Glutamatergic neuron (in vitro differentiated cells): Measurements from ENCODE around the gene FBXL7. TPM values are rescaled to one million over a fixed set of nuclear protein-coding genes. Genes with fewer than 3 reads are reported as not detected.

Experiments used
- DNase-seq: peaks from one replicate; pipeline ENCODE4 v3.0.0; 2022
- H3K27ac Mint-ChIP-seq: one replicate; pipeline ENCODE4 v1.8.0; 2020; ENCODE audit warnings: mild to moderate bottlenecking, mixed read lengths, inconsistent platforms; ENCODE audit not compliant: unreplicated experiment
- H3K27me3 Mint-ChIP-seq: one replicate; pipeline ENCODE4 v1.8.0; 2020; ENCODE audit warnings: mild to moderate bottlenecking, moderate library complexity, mixed read lengths, inconsistent platforms; ENCODE audit not compliant: unreplicated experiment
- H3K36me3 Mint-ChIP-seq: one replicate; pipeline ENCODE4 v1.8.0; 2020; ENCODE audit warnings: mild to moderate bottlenecking, mixed read lengths, inconsistent platforms; ENCODE audit not compliant: unreplicated experiment
- H3K4me1 Mint-ChIP-seq: one replicate; pipeline ENCODE4 v1.8.0; 2020; ENCODE audit warnings: mild to moderate bottlenecking, low read depth, mixed read lengths, inconsistent platforms; ENCODE audit not compliant: unreplicated experiment
- H3K4me3 Mint-ChIP-seq: one replicate; pipeline ENCODE4 v1.8.0; 2020; ENCODE audit warnings: mild to moderate bottlenecking, mixed read lengths, inconsistent platforms; ENCODE audit not compliant: unreplicated experiment
- H3K9me3 Mint-ChIP-seq: one replicate; pipeline ENCODE4 v1.8.0; 2020; ENCODE audit warnings: mild to moderate bottlenecking, moderate library complexity, mixed read lengths, inconsistent platforms; ENCODE audit not compliant: unreplicated experiment
- CTCF ChIP-seq: fragments of 200-600 bp; sonication (generic); IDR thresholded peaks from one replicate; pipeline ENCODE4 v1.5.0; 2021; ENCODE audit not compliant: partially characterized antibody, unreplicated experiment
- total RNA-seq: library from RNA; stranded (reverse); fragmentation: NEBNext Ultra II Directional; extraction: Animal tissue kit (Norgen Biotek cat#: 25700); gene quantifications from one replicate; pipeline ENCODE4 v1.2.1, GENCODE V29; 2021; ENCODE audit not compliant: unreplicated experiment

Gene FBXL7
- total RNA-seq, 1 donor from 2014 or later = 25.3 TPM

- no peak for TF ChIP-seq CTCF
Observed at GRCh38 chr5:15524712-15525111, 24.7 kb downstream of the FBXL7 start.

GRCh38 chr5:15525703-15526275 is 25.8 kb downstream of the FBXL7 start:
- Mint-ChIP-seq H3K27ac (no peak overlapping the region), H3K27me3 (no peaks in the 10 kb centered on the region), H3K9me3 (no peaks in the 10 kb centered on the region), H3K4me3 (no peak overlapping the region), H3K36me3 (no peaks in the 10 kb centered on the region), H3K4me1 (peaks cover 30% of the 10 kb centered on the region)
- DNase-seq = no peak
- TF ChIP-seq CTCF = no peak

More at GRCh38 chr5:15524712-15525111, 24.7 kb downstream of the FBXL7 start:
- Mint-ChIP-seq H3K36me3 (no peaks in the 10 kb centered on the region), H3K27ac (no peak overlapping the region), H3K9me3 (no peaks in the 10 kb centered on the region), H3K4me1 (peaks cover 32% of the 10 kb centered on the region), H3K27me3 (no peaks in the 10 kb centered on the region), H3K4me3 (no peak overlapping the region)
- no peak for DNase-seq

GRCh38 chr5:15526413-15526812 is 26.4 kb downstream of the FBXL7 start:
- no peak overlapping the region for H3K4me3 Mint-ChIP-seq
- H3K36me3 Mint-ChIP-seq = no peaks in the 10 kb centered on the region
- H3K4me1 Mint-ChIP-seq = peaks cover 26% of the 10 kb centered on the region
- no peak for TF ChIP-seq CTCF
- DNase-seq = no peak
- no peak overlapping the region for H3K27ac Mint-ChIP-seq
- no peaks in the 10 kb centered on the region for H3K9me3 Mint-ChIP-seq
- H3K27me3 Mint-ChIP-seq = no peaks in the 10 kb centered on the region

- peaks cover 5% of the 10 kb centered on the region for H3K36me3 Mint-ChIP-seq
- DNase-seq = no peak
- H3K27me3 Mint-ChIP-seq = no peaks in the 10 kb centered on the region
- TF ChIP-seq CTCF = no peak
- H3K4me1 Mint-ChIP-seq = peaks cover 22% of the 10 kb centered on the region
- no peaks in the 10 kb centered on the region for H3K9me3 Mint-ChIP-seq
- H3K27ac Mint-ChIP-seq = no peak overlapping the region
- H3K4me3 Mint-ChIP-seq = no peak overlapping the region
Observed at GRCh38 chr5:15528476-15528875, 28.5 kb downstream of the FBXL7 start.

GRCh38 chr5:15529013-15529412 is 29.0 kb downstream of the FBXL7 start:
- Mint-ChIP-seq H3K4me1 (peaks cover 19% of the 10 kb centered on the region), H3K27ac (no peak overlapping the region), H3K27me3 (no peaks in the 10 kb centered on the region), H3K9me3 (no peaks in the 10 kb centered on the region), H3K4me3 (no peak overlapping the region), H3K36me3 (peaks cover 5% of the 10 kb centered on the region)
- DNase-seq = no peak
- TF ChIP-seq CTCF = no peak
